ENCODE results near the gene SRD5A1.
A peak's percentile ranks its signal among the peaks of the same experiment; 100 is the strongest.
"Not testable (repeated sequence)": the region's sequence is repeated elsewhere in the genome, so short reads cannot be mapped to it uniquely, and the experiment has no call there.

DNA sequence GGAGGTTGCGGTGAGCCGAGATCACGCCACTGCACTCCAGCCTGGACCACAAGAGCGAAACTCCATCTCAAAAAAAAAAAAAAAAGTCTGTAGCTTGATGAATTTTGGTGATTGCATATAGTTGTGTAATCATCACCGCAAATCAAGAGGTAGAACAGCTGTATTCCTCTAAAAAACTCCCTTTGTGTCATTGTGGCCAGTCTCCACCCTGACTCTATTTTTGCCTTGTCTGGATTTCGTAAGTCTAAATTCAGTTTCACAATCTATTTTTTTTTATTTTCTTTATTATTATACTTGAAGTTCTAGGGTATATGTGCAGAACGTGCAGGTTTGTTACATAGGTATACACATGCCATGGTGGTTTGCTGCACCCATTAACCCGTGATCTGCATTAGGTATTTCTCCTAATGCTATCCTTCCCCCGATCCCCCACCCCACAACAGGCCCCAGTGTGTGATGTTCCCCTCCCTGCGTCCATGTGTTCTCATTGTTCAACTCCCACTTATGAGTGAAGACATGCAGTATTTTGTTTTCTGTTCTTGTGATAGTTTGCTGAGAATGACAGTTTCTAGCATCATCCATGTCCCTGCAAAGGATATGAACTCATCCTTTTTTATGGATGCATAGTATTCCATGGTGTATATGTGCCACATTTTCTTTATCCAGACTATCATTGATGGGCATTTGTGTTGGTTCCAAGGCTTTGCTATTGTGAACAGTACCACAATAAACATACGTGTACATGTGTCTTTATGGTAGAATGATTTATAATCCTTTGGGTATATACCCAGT is 12.5 kb downstream of the SRD5A1 start:
- TF ChIP-seq, protein P1, sequence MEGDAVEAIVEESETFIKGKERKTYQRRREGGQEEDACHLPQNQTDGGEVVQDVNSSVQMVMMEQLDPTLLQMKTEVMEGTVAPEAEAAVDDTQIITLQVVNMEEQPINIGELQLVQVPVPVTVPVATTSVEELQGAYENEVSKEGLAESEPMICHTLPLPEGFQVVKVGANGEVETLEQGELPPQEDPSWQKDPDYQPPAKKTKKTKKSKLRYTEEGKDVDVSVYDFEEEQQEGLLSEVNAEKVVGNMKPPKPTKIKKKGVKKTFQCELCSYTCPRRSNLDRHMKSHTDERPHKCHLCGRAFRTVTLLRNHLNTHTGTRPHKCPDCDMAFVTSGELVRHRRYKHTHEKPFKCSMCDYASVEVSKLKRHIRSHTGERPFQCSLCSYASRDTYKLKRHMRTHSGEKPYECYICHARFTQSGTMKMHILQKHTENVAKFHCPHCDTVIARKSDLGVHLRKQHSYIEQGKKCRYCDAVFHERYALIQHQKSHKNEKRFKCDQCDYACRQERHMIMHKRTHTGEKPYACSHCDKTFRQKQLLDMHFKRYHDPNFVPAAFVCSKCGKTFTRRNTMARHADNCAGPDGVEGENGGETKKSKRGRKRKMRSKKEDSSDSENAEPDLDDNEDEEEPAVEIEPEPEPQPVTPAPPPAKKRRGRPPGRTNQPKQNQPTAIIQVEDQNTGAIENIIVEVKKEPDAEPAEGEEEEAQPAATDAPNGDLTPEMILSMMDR (IDR thresholded peaks at IDR 0.05; ENCODE audit: insufficient read depth, low read length), result not testable (repeated sequence)
- 0 out of 2 replicates have a peak, but pooled peaks have one; percentile 32 for TF ChIP-seq POLR2AphosphoS5 (IDR thresholded peaks at IDR 0.05; ENCODE audit: low read depth)

Measured in HL-60 (cell line).